GM18951 (cell line): ENCODE measurements around the gene KLHL1.

Experiments used
- POLR2A ChIP-seq: IDR thresholded peaks from 4 replicates; pipeline ENCODE4 v1.6.1; 2011; ENCODE audit warnings: mild to moderate bottlenecking; ENCODE audit not compliant: insufficient read length, insufficient read depth; ENCODE audit errors: extremely low read depth
- in situ Hi-C: fragments of 300-500 bp; cut with MboI; formaldehyde crosslinking; loops from one replicate; pipeline ENCODE4 v1.12.0; 2022; ENCODE audit warnings: low sequenced_read_pairs, mixed read lengths, inconsistent platforms; ENCODE audit not compliant: unreplicated experiment

The KLHL1 gene

GRCh38 chr13:69956349-69956748, 151.9 kb downstream of the KLHL1 start:
- in situ Hi-C loops, result no loop called here

GRCh38 chr13:69955271-69955670, 153.0 kb downstream of the KLHL1 start:
- in situ Hi-C loops, result no loop called here
- no peak for TF ChIP-seq POLR2A

More at GRCh38 chr13:69956349-69956748, 151.9 kb downstream of the KLHL1 start:
- TF ChIP-seq POLR2A, result no peak

- TF ChIP-seq POLR2A, result no peak
- in situ Hi-C loops, result no loop called here
Observed at GRCh38 chr13:69951412-69951811, 156.8 kb downstream of the KLHL1 start.

GRCh38 chr13:69950160-69950559, 158.1 kb downstream of the KLHL1 start:
- in situ Hi-C loops, result no loop called here

GRCh38 chr13:69948016-69948415, 160.2 kb downstream of the KLHL1 start:
- in situ Hi-C loops, result no loop called here
- no peak for TF ChIP-seq POLR2A

More at GRCh38 chr13:69950160-69950559, 158.1 kb downstream of the KLHL1 start:
- TF ChIP-seq POLR2A, result no peak

GRCh38 chr13:69947582-69947981, 160.7 kb downstream of the KLHL1 start:
- TF ChIP-seq POLR2A, result no peak
- in situ Hi-C loops, result no loop called here

- in situ Hi-C loops, result no loop called here
- TF ChIP-seq POLR2A, result no peak
Observed at GRCh38 chr13:69946511-69946910, 161.7 kb downstream of the KLHL1 start.

GRCh38 chr13:69935043-69935442, 173.2 kb downstream of the KLHL1 start:
- in situ Hi-C loops, result no loop called here
- no peak for TF ChIP-seq POLR2A

- in situ Hi-C loops, result no loop called here
- TF ChIP-seq POLR2A, result no peak
Observed at GRCh38 chr13:69928262-69928661, 180.0 kb downstream of the KLHL1 start.

GRCh38 chr13:69921156-69921555, 187.1 kb downstream of the KLHL1 start:
- no peak for TF ChIP-seq POLR2A
- in situ Hi-C loops, result no loop called here

- in situ Hi-C loops, result no loop called here
- TF ChIP-seq POLR2A, result no peak
Observed at GRCh38 chr13:69912630-69913029, 195.6 kb downstream of the KLHL1 start.

GRCh38 chr13:69910800-69911199, 197.5 kb downstream of the KLHL1 start:
- in situ Hi-C loops, result no loop called here

GRCh38 chr13:69904784-69905183, 203.5 kb downstream of the KLHL1 start:
- no peak for TF ChIP-seq POLR2A
- in situ Hi-C loops, result no loop called here

More at GRCh38 chr13:69910800-69911199, 197.5 kb downstream of the KLHL1 start:
- TF ChIP-seq POLR2A, result no peak

GRCh38 chr13:69903081-69903480, 205.2 kb downstream of the KLHL1 start:
- no peak for TF ChIP-seq POLR2A
- in situ Hi-C loops, result no loop called here

- in situ Hi-C loops, result no loop called here
- no peak for TF ChIP-seq POLR2A
Observed at GRCh38 chr13:69882451-69882850, 225.8 kb downstream of the KLHL1 start.
